Right kidney (tissue), 9 donors: ENCODE data around the gene TK2.
"Not testable (repeated sequence)": the region's sequence is repeated elsewhere in the genome, so short reads cannot be mapped to it uniquely, and the experiment has no call there.

Source experiments
- DNase-seq: peaks from one replicate; pipeline ENCODE4 v3.0.0-alpha.2; 2016
- long read RNA-seq, 8 donors: transcript quantifications; one replicate each; lab custom pipeline, GENCODE V29; 2026

TK2 gene
- long read RNA-seq, donor 1, full-length matches to known transcripts: 8 of 8 reads
- long read RNA-seq, donor 1, partial matches to known transcripts: 0 of 8 reads
- long read RNA-seq, donor 1, other reads (novel, unspliced or antisense): 0 of 8 reads
- long read RNA-seq, donor 2, partial matches to known transcripts: 0 of 3 reads
- long read RNA-seq, donor 2, other reads (novel, unspliced or antisense): 0 of 3 reads
- long read RNA-seq, donor 3, partial matches to known transcripts: 0 of 2 reads
- long read RNA-seq, donor 3, other reads (novel, unspliced or antisense): 0 of 2 reads
- long read RNA-seq, donor 4, full-length matches to known transcripts: 4 of 83 reads
- long read RNA-seq, donor 4, partial matches to known transcripts: 5 of 83 reads
- long read RNA-seq, donor 4, other reads (novel, unspliced or antisense): 74 of 83 reads
- long read RNA-seq, donor 5, partial matches to known transcripts: 0 of 5 reads
- long read RNA-seq, donor 5, other reads (novel, unspliced or antisense): 0 of 5 reads
- long read RNA-seq, donor 6, partial matches to known transcripts: 0 of 92 reads
- long read RNA-seq, donor 6, other reads (novel, unspliced or antisense): 90 of 92 reads
- long read RNA-seq, donor 7: 0 reads
- long read RNA-seq, donor 8, full-length matches to known transcripts: 9 of 9 reads
- long read RNA-seq, donor 8, partial matches to known transcripts: 0 of 9 reads
- long read RNA-seq, donor 8, other reads (novel, unspliced or antisense): 0 of 9 reads

- peak; percentile 96 for DNase-seq
Measured at GRCh38 chr16:66549284-66550131, at the start of gene TK2. Gene TK2 (minus strand): TSS chr16:66550122. CDS start chr16:66550061, 61 bp downstream.

GRCh38 chr16:66598111-66598510 lies 48.2 kb upstream of the TK2 start:
- DNase-seq: no peak

- no peak for DNase-seq
Measured at GRCh38 chr16:66596986-66597848, 47.3 kb upstream of the TK2 start.

GRCh38 chr16:66596559-66596958 lies 46.6 kb upstream of the TK2 start:
- DNase-seq: not testable (repeated sequence)

GRCh38 chr16:66594739-66595138 lies 44.8 kb upstream of the TK2 start:
- no peak for DNase-seq

- DNase-seq: no peak
Measured at GRCh38 chr16:66592814-66593213, 42.9 kb upstream of the TK2 start.

- no peak for DNase-seq
Measured at GRCh38 chr16:66592241-66592640, 42.3 kb upstream of the TK2 start.

- no peak for DNase-seq
Measured at GRCh38 chr16:66591018-66591417, 41.1 kb upstream of the TK2 start.

- DNase-seq: no peak
Measured at GRCh38 chr16:66590322-66590721, 40.4 kb upstream of the TK2 start.

- no peak for DNase-seq
Measured at GRCh38 chr16:66588981-66589713, 39.2 kb upstream of the TK2 start.

GRCh38 chr16:66587881-66588600 lies 38.1 kb upstream of the TK2 start:
- DNase-seq: no peak

- DNase-seq: no peak
Measured at GRCh38 chr16:66585481-66586239, 35.7 kb upstream of the TK2 start.

GRCh38 chr16:66581246-66581952 lies 31.5 kb upstream of the TK2 start:
- no peak for DNase-seq

- peak; percentile 17 for DNase-seq
Measured at GRCh38 chr16:66580605-66581209, 30.8 kb upstream of the TK2 start.

- DNase-seq: peak; percentile 60
Measured at GRCh38 chr16:66578651-66579531, 29.0 kb upstream of the TK2 start, which contains the start of gene CMTM2. Gene CMTM2 (plus strand): TSS chr16:66579463. CDS start chr16:66579608, 145 bp downstream.

GRCh38 chr16:66576296-66576695 lies 26.4 kb upstream of the TK2 start:
- DNase-seq: no peak

GRCh38 chr16:66575060-66575459 lies 25.1 kb upstream of the TK2 start:
- DNase-seq: no peak
